Limb (tissue), 2 donors: ENCODE results near the gene SND1.

Source experiments
- DNase-seq, 2 donors: peaks; one replicate each; pipeline ENCODE4 v3.0.0-alpha.2; 2016; ENCODE audit errors: extremely low spot score in 2 of 2

The SND1 gene

GRCh38 chr7:127683776-127684681 lies 32.0 kb downstream of the SND1 start:
- DNase-seq, result no peak

GRCh38 chr7:127689194-127689772 lies 37.3 kb downstream of the SND1 start:
- DNase-seq, result no peak

GRCh38 chr7:127690337-127690736 lies 38.3 kb downstream of the SND1 start:
- DNase-seq, result no peak

GRCh38 chr7:127690806-127691205 lies 38.8 kb downstream of the SND1 start:
- no peak for DNase-seq

- DNase-seq, result no peak
Measured at GRCh38 chr7:127692200-127692599, 40.2 kb downstream of the SND1 start.

GRCh38 chr7:127699853-127700252 lies 47.9 kb downstream of the SND1 start:
- no peak for DNase-seq

GRCh38 chr7:127702052-127702652 lies 50.2 kb downstream of the SND1 start:
- no peak for DNase-seq

- DNase-seq, result no peak
Measured at GRCh38 chr7:127702938-127703337, 50.9 kb downstream of the SND1 start.

- no peak for DNase-seq
Measured at GRCh38 chr7:127704211-127704610, 52.2 kb downstream of the SND1 start.

GRCh38 chr7:127705461-127705959 lies 53.5 kb downstream of the SND1 start:
- DNase-seq, result no peak

GRCh38 chr7:127706766-127707165 lies 54.8 kb downstream of the SND1 start:
- DNase-seq, result no peak

- no peak for DNase-seq
Measured at GRCh38 chr7:127708201-127708600, 56.2 kb downstream of the SND1 start.

- DNase-seq, result peak; percentile 75 to 80
Measured at GRCh38 chr7:127708788-127709187, 56.8 kb downstream of the SND1 start.

- DNase-seq, result no peak
Measured at GRCh38 chr7:127710635-127711034, 58.6 kb downstream of the SND1 start.

GRCh38 chr7:127711872-127712271 lies 59.9 kb downstream of the SND1 start:
- no peak for DNase-seq

GRCh38 chr7:127713006-127713405 lies 61.0 kb downstream of the SND1 start:
- DNase-seq, result no peak

- DNase-seq, result no peak
Measured at GRCh38 chr7:127713758-127714157, 61.8 kb downstream of the SND1 start.

- DNase-seq, result no peak
Measured at GRCh38 chr7:127715272-127715671, 63.3 kb downstream of the SND1 start.

GRCh38 chr7:127715901-127716300 lies 63.9 kb downstream of the SND1 start:
- DNase-seq, result no peak

- no peak for DNase-seq
Measured at GRCh38 chr7:127717502-127718339, 65.7 kb downstream of the SND1 start.

- DNase-seq, result no peak
Measured at GRCh38 chr7:127718340-127718679, 66.3 kb downstream of the SND1 start.

GRCh38 chr7:127726476-127726875 lies 74.5 kb downstream of the SND1 start:
- no peak for DNase-seq
